GM23338 (cell line): Measurements from ENCODE around the gene FAM204A. TPM values are rescaled to one million over a fixed set of nuclear protein-coding genes. Genes with fewer than 3 reads are reported as not detected.

Experiments used
- ATAC-seq: fragments of 200-7000 bp; cut with Tn5 transposase; 3 replicates; pipeline ENCODE4 v1.9.1; 2020
- DNase-seq: peaks from one replicate; pipeline ENCODE4 v3.0.0-alpha.2; 2015; ENCODE audit warnings: low spot score
- H2AFZ ChIP-seq: fragments of 200-600 bp; sonication (generic); 2 replicates; pipeline ENCODE4 v1.8.0; 2016; ENCODE audit warnings: antibody characterized with exemption, mild to moderate bottlenecking, moderate library complexity
- H3F3A ChIP-seq: fragments of 200-600 bp; sonication (generic); replicated peaks from 2 replicates; pipeline ENCODE4 v1.8.0; 2017; ENCODE audit warnings: antibody characterized with exemption, mixed run types, low read depth
- H3K27ac ChIP-seq: fragments of 200-600 bp; sonication (generic); 2 replicates; pipeline ENCODE4 v1.6.1; 2016; ENCODE audit warnings: low read depth
- H3K27me3 ChIP-seq: fragments of 200-600 bp; sonication (generic); 2 replicates; pipeline ENCODE4 v1.8.0; 2016; ENCODE audit warnings: mild to moderate bottlenecking, mixed run types, moderate library complexity; ENCODE audit not compliant: insufficient read depth
- H3K36me3 ChIP-seq: fragments of 200-600 bp; sonication (generic); 2 replicates; pipeline ENCODE4 v1.8.0; 2016; ENCODE audit warnings: mild to moderate bottlenecking; ENCODE audit not compliant: insufficient read depth
- H3K4me1 ChIP-seq: fragments of 200-600 bp; sonication (generic); 2 replicates; pipeline ENCODE4 v1.8.0; 2016; ENCODE audit warnings: mild to moderate bottlenecking, moderate library complexity; ENCODE audit not compliant: insufficient read depth
- H3K4me2 ChIP-seq: fragments of 200-600 bp; sonication (generic); 2 replicates; pipeline ENCODE4 v1.7.1; 2017; ENCODE audit warnings: mixed run types
- H3K4me3 ChIP-seq: fragments of 200-600 bp; sonication (generic); 2 replicates; pipeline ENCODE4 v1.6.1; 2016; ENCODE audit warnings: mixed run types
- H3K79me2 ChIP-seq: fragments of 200-600 bp; sonication (generic); replicated peaks from 2 replicates; pipeline ENCODE4 v1.8.0; 2017; ENCODE audit warnings: mild to moderate bottlenecking; ENCODE audit not compliant: insufficient read depth
- H3K9me2 ChIP-seq: fragments of 200-600 bp; sonication (generic); 2 replicates; pipeline ENCODE4 v1.8.0; 2017; ENCODE audit not compliant: insufficient read depth
- H4K20me1 ChIP-seq: fragments of 200-600 bp; sonication (generic); replicated peaks from 2 replicates; pipeline ENCODE4 v1.8.0; 2017; ENCODE audit warnings: mild to moderate bottlenecking; ENCODE audit not compliant: insufficient read depth
- H3K27ac Mint-ChIP-seq: 2 replicates; pipeline ENCODE4 v1.8.0; 2020; ENCODE audit warnings: inconsistent platforms, mild to moderate bottlenecking, moderate library complexity, mixed read lengths
- H3K27me3 Mint-ChIP-seq: 3 replicates; pipeline ENCODE4 v1.8.0; 2022; ENCODE audit warnings: low read depth, mild to moderate bottlenecking, moderate library complexity, mixed read lengths, inconsistent platforms; ENCODE audit not compliant: insufficient read depth, poor library complexity
- H3K36me3 Mint-ChIP-seq: 3 replicates; pipeline ENCODE4 v1.8.0; 2021; ENCODE audit warnings: low read depth, mild to moderate bottlenecking, inconsistent platforms, moderate library complexity, mixed read lengths
- H3K4me1 Mint-ChIP-seq: 3 replicates; pipeline ENCODE4 v1.8.0; 2020; ENCODE audit warnings: mild to moderate bottlenecking, inconsistent platforms, mixed read lengths
- H3K4me3 Mint-ChIP-seq: 3 replicates; pipeline ENCODE4 v1.8.0; 2021; ENCODE audit warnings: moderate library complexity, mild to moderate bottlenecking, inconsistent platforms, mixed read lengths
- H3K9me3 Mint-ChIP-seq: 3 replicates; pipeline ENCODE4 v1.8.0; 2020; ENCODE audit warnings: moderate library complexity, mild to moderate bottlenecking, inconsistent platforms, mixed read lengths
- CREB1 ChIP-seq: fragments of 250-450 bp; sonication (Bioruptor Pico); IDR thresholded peaks from 2 replicates; pipeline ENCODE4 v1.5.0; 2020; ENCODE audit warnings: low read depth, mild to moderate bottlenecking, moderate library complexity
- CTCF ChIP-seq, 2 experiments: fragments of 200-600 bp in 1 of 2; sonication (generic) in 1 of 2; conservative IDR thresholded peaks; 2 replicates each; pipeline versions ENCODE4 v1.5.1 to v1.6.1; 2016 to 2017; ENCODE audit warnings: antibody characterized with exemption in 2 of 2, low read depth in 2 of 2, mild to moderate bottlenecking in 2 of 2, moderate library complexity in 1 of 2
- EZH2phosphoT487 ChIP-seq: fragments of 200-600 bp; sonication (generic); IDR thresholded peaks from one replicate; pipeline ENCODE4 v1.8.1; 2018; ENCODE audit warnings: antibody characterized with exemption; ENCODE audit not compliant: unreplicated experiment
- JUNB ChIP-seq: IDR thresholded peaks from one replicate; pipeline ENCODE4 v1.6.1; 2016; ENCODE audit warnings: antibody characterized with exemption; ENCODE audit not compliant: unreplicated experiment
- NANOG ChIP-seq: IDR thresholded peaks from 2 replicates; pipeline ENCODE4 v1.6.1; 2016; ENCODE audit warnings: antibody characterized with exemption, borderline replicate concordance
- POLR2AphosphoS5 ChIP-seq: IDR thresholded peaks from 2 replicates; pipeline ENCODE4 v1.6.1; 2016; ENCODE audit warnings: antibody characterized with exemption, low read depth
- STAT1 ChIP-seq: IDR thresholded peaks from one replicate; pipeline ENCODE4 v1.6.1; 2016; ENCODE audit warnings: antibody characterized with exemption; ENCODE audit not compliant: unreplicated experiment
- ZNF331 ChIP-seq: fragments of 250-450 bp; sonication (Bioruptor Pico); IDR thresholded peaks from 2 replicates; pipeline ENCODE4 v1.5.0; 2020; ENCODE audit warnings: low read depth, mild to moderate bottlenecking, moderate library complexity
- polyA plus RNA-seq: library from polyadenylated mRNA; unstranded; fragments of >200 nt; fragmentation: Nextera tagmentation; extraction: Ambion mirVana; gene quantifications from 2 replicates; pipeline ENCODE4 v1.2.1, GENCODE V29; 2016
- total RNA-seq: library from RNA; depleted of rRNA; stranded (reverse); fragments of >200 nt; shearing (Covaris generic); gene quantifications from 2 replicates; pipeline ENCODE4 v1.2.3, GENCODE V29; 2014
- TF ChIP-seq, protein P1 (sequence below): IDR thresholded peaks from 2 replicates; pipeline ENCODE4 v1.6.1; 2016; ENCODE audit warnings: antibody characterized with exemption

FAM204A gene
- total and polyA plus RNA-seq, 2 experiments from 2014 or later: 31.6 to 72.0 TPM

DNA sequence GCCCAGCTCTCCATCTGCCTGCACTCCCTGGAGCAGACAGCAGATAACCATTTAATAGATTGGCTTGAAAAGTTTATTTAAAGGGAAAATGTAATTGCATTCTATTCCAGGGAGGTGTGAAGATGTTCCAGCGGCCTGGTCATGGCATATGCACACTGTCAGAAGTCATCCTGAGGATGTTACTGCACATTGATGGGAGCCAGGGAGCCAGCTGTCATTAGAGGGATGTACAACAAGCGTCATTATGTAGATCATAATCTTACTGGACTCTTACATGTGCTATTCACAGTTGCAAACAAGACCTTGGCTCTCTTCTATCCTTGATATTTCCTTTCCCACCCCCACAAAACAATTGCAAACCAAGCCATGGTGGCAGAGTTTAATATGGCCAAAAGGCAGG, 65.4 kb downstream of the FAM204A start:
- H3K27me3 ChIP-seq: peaks cover 3% of the 10 kb centered on the region; the same call in 1 of the 2 replicates
- peaks cover 10% of the 10 kb centered on the region; the same call in 2 of the 3 replicates for H3K9me3 Mint-ChIP-seq
- no peak overlapping the region for H3K4me3 Mint-ChIP-seq
- no peak overlapping the region for H3K4me3 ChIP-seq
- ATAC-seq: no peak
- H3K79me2 ChIP-seq: no peaks in the 10 kb centered on the region
- no peaks in the 10 kb centered on the region for H4K20me1 ChIP-seq
- no peaks in the 10 kb centered on the region for H3K9me2 ChIP-seq
- no peaks in the 10 kb centered on the region for H3K36me3 ChIP-seq
- no peak overlapping the region for H3K27ac Mint-ChIP-seq
- H3K4me1 Mint-ChIP-seq: peaks cover 8% of the 10 kb centered on the region; the same call in 2 of the 3 replicates
- no peak for DNase-seq
- H3K27ac ChIP-seq: no peak overlapping the region
- H3K27me3 Mint-ChIP-seq: peaks cover 2% of the 10 kb centered on the region
- no peaks in the 10 kb centered on the region for H3F3A ChIP-seq
- TF ChIP-seq POLR2AphosphoS5 (no peak), NANOG (no peak), JUNB (no peak), ZNF331 (CRISPR knock-in tag) (no peak)
- peaks cover 13% of the 10 kb centered on the region for H3K4me1 ChIP-seq
- 0 out of 3 replicates have a peak, but pooled peaks cover 4% of the 10 kb centered on the region for H3K36me3 Mint-ChIP-seq
- H3K4me2 ChIP-seq: no peak overlapping the region
- H2AFZ ChIP-seq: no peak overlapping the region

DNA sequence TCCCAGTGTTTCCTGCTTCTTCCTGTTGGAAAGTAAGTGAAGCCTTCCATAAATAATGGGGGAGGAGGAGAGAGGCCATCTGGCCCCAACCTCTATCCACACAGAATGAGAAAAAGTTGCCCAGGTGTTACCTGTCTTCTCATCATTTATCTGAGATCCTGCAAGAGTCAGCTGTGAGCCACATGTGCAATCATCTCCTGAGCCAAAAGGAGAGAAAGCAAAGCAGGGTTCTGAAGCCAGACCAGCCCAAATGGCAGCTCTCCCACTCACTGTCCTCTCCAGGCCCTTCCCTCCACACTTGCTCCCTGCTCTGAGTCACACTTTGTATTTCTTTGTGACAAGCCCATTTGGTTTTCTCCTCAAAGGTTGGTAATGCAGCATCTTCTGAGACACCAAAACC, 65.9 kb downstream of the FAM204A start:
- Histone ChIP-seq H3K27ac (no peak overlapping the region), H3K36me3 (no peaks in the 10 kb centered on the region), H3K4me2 (no peak overlapping the region), H4K20me1 (no peaks in the 10 kb centered on the region), H3K9me2 (no peaks in the 10 kb centered on the region), H3K4me1 (peaks cover 17% of the 10 kb centered on the region), H2AFZ (no peak overlapping the region), H3K4me3 (no peak overlapping the region), H3K27me3 (peaks cover 7% of the 10 kb centered on the region; the same call in 1 of the 2 replicates), H3K79me2 (no peaks in the 10 kb centered on the region), H3F3A (no peaks in the 10 kb centered on the region)
- H3K27ac Mint-ChIP-seq: no peak overlapping the region
- H3K4me1 Mint-ChIP-seq: peaks cover 11% of the 10 kb centered on the region; the same call in 2 of the 3 replicates
- peaks cover 1% of the 10 kb centered on the region for H3K27me3 Mint-ChIP-seq
- DNase-seq: no peak
- H3K9me3 Mint-ChIP-seq: peaks cover 10% of the 10 kb centered on the region; the same call in 2 of the 3 replicates
- TF ChIP-seq JUNB (no peak), POLR2AphosphoS5 (no peak), CTCF (conservative IDR thresholded peaks at IDR 0.05; ENCODE audit: low read depth in 2 of 2) (no peak), STAT1 (no peak), CREB1 (CRISPR knock-in tag) (no peak), EZH2phosphoT487 (no peak)
- TF ChIP-seq, protein P1, sequence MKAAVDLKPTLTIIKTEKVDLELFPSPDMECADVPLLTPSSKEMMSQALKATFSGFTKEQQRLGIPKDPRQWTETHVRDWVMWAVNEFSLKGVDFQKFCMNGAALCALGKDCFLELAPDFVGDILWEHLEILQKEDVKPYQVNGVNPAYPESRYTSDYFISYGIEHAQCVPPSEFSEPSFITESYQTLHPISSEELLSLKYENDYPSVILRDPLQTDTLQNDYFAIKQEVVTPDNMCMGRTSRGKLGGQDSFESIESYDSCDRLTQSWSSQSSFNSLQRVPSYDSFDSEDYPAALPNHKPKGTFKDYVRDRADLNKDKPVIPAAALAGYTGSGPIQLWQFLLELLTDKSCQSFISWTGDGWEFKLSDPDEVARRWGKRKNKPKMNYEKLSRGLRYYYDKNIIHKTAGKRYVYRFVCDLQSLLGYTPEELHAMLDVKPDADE: no peak
- H3K4me3 Mint-ChIP-seq: no peak overlapping the region
- no peak for ATAC-seq
- H3K36me3 Mint-ChIP-seq: 0 out of 3 replicates have a peak, but pooled peaks cover 4% of the 10 kb centered on the region
